Stomach (tissue), 4 donors: ENCODE results near the gene TRERF1.

Experiments
- CTCF ChIP-seq, 7 experiments: fragments of 450-650 bp in 4 of 7; fragments of 200-600 bp in 3 of 7; sonication (generic) in 3 of 7; IDR thresholded peaks; one replicate each; pipeline ENCODE4 v1.5.1; 2016 to 2019; ENCODE audit warnings: antibody characterized with exemption in 7 of 7, control low read depth in 2 of 7, mild to moderate bottlenecking in 1 of 7
- POLR2A ChIP-seq, 4 donors: fragments of 450-650 bp; IDR thresholded peaks; one replicate each; pipeline ENCODE4 v1.6.1; 2016; ENCODE audit warnings: antibody characterized with exemption in 4 of 4, control low read depth in 2 of 4, mild to moderate bottlenecking in 1 of 4, moderate library complexity in 1 of 4
- POLR2AphosphoS5 ChIP-seq, 3 donors: sonication (generic); formaldehyde crosslinking; IDR thresholded peaks; one replicate each; pipeline ENCODE4 v1.6.1; 2016; ENCODE audit warnings: antibody characterized with exemption in 3 of 3

GRCh38 chr6:42315259-42315990, 136.3 kb downstream of the TRERF1 start:
- no peak for TF ChIP-seq CTCF (IDR thresholded peaks at IDR 0.05)
- no peak for TF ChIP-seq POLR2AphosphoS5 (IDR thresholded peaks at IDR 0.05)
- TF ChIP-seq POLR2A (IDR thresholded peaks at IDR 0.05) = no peak
